ENCODE data around the gene PRDM1. TPM values are rescaled to one million over a fixed set of nuclear protein-coding genes. Genes with fewer than 3 reads are reported as not detected.

The PRDM1 gene
- total RNA-seq, result 10 to 100 TPM in 2 of 4 donors, 1 to 10 TPM in 2; 5.3 to 13.4 (median 10.6) TPM

GRCh38 chr6:106085984-106086813 lies at the start of gene PRDM1:
Gene PRDM1, plus strand, starts transcription at chr6:106086336. Its CDS starts 218 bp downstream, at chr6:106086554.
- no peak for TF ChIP-seq CTCF (IDR thresholded peaks at IDR 0.05; ENCODE audit: low read depth)

GRCh38 chr6:106037060-106037459 lies 49.1 kb upstream of the PRDM1 start:
- no peak for TF ChIP-seq CTCF (IDR thresholded peaks at IDR 0.05; ENCODE audit: low read depth)

GRCh38 chr6:106039897-106040592 lies 46.1 kb upstream of the PRDM1 start:
- no peak for TF ChIP-seq CTCF (IDR thresholded peaks at IDR 0.05; ENCODE audit: low read depth)

GRCh38 chr6:106044151-106044550 lies 42.0 kb upstream of the PRDM1 start:
- no peak for TF ChIP-seq CTCF (IDR thresholded peaks at IDR 0.05; ENCODE audit: low read depth)

- no peak for TF ChIP-seq CTCF (IDR thresholded peaks at IDR 0.05; ENCODE audit: low read depth)
Observed at GRCh38 chr6:106045077-106045476, 41.1 kb upstream of the PRDM1 start.

GRCh38 chr6:106046116-106046853 lies 39.9 kb upstream of the PRDM1 start:
- TF ChIP-seq CTCF (IDR thresholded peaks at IDR 0.05; ENCODE audit: low read depth), result no peak

- TF ChIP-seq CTCF (IDR thresholded peaks at IDR 0.05; ENCODE audit: low read depth), result no peak
Observed at GRCh38 chr6:106046854-106047200, 39.3 kb upstream of the PRDM1 start.

Data from subcutaneous adipose tissue (tissue), 4 donors.